ENCODE data around the gene PNPLA5. TPM values are rescaled to one million over a fixed set of nuclear protein-coding genes. Genes with fewer than 3 reads are reported as not detected.

PNPLA5 gene
- total RNA-seq, 1 experiment from 2014 or later = not detected

- DNase-seq (ENCODE audit: low read depth) = no peak
These were observed 37.0 kb downstream of the PNPLA5 start for GRCh38 chr22:43854786-43855271.

GRCh38 chr22:43854121-43854785 lies 37.6 kb downstream of the PNPLA5 start:
- DNase-seq (ENCODE audit: low read depth) = no peak

- no peak for DNase-seq (ENCODE audit: low read depth)
These were observed 38.4 kb downstream of the PNPLA5 start for GRCh38 chr22:43853328-43853931.

- no peak for DNase-seq (ENCODE audit: low read depth)
These were observed 39.1 kb downstream of the PNPLA5 start for GRCh38 chr22:43852573-43853327.

- no peak for DNase-seq (ENCODE audit: low read depth)
These were observed 39.9 kb downstream of the PNPLA5 start for GRCh38 chr22:43851979-43852307.

GRCh38 chr22:43851058-43851978 lies 40.5 kb downstream of the PNPLA5 start:
- DNase-seq (ENCODE audit: low read depth) = no peak

GRCh38 chr22:43850529-43850928 lies 41.3 kb downstream of the PNPLA5 start:
- no peak for DNase-seq (ENCODE audit: low read depth)

- no peak for DNase-seq (ENCODE audit: low read depth)
These were observed 42.1 kb downstream of the PNPLA5 start for GRCh38 chr22:43849731-43850130.

- no peak for DNase-seq (ENCODE audit: low read depth)
These were observed 43.2 kb downstream of the PNPLA5 start for GRCh38 chr22:43848366-43849171.

GRCh38 chr22:43847376-43848289 lies 44.2 kb downstream of the PNPLA5 start:
- DNase-seq (ENCODE audit: low read depth) = no peak

- DNase-seq (ENCODE audit: low read depth) = no peak
These were observed 44.8 kb downstream of the PNPLA5 start for GRCh38 chr22:43846966-43847365.

- DNase-seq (ENCODE audit: low read depth) = no peak
These were observed 45.8 kb downstream of the PNPLA5 start for GRCh38 chr22:43845981-43846380.

- no peak for DNase-seq (ENCODE audit: low read depth)
These were observed 47.0 kb downstream of the PNPLA5 start for GRCh38 chr22:43844560-43845545.

- no peak for DNase-seq (ENCODE audit: low read depth)
These were observed 47.9 kb downstream of the PNPLA5 start for GRCh38 chr22:43843783-43844530.

- DNase-seq (ENCODE audit: low read depth) = no peak
These were observed 50.1 kb downstream of the PNPLA5 start for GRCh38 chr22:43841742-43842141.

- no peak for DNase-seq (ENCODE audit: low read depth)
These were observed 51.0 kb downstream of the PNPLA5 start for GRCh38 chr22:43840851-43841250.

- no peak for DNase-seq (ENCODE audit: low read depth)
These were observed 51.4 kb downstream of the PNPLA5 start for GRCh38 chr22:43840431-43840830.

GRCh38 chr22:43839781-43840180 lies 52.0 kb downstream of the PNPLA5 start:
- no peak for DNase-seq (ENCODE audit: low read depth)
